ENCODE results near the gene SSH2.
"Not testable (repeated sequence)": the region's sequence is repeated elsewhere in the genome, so short reads cannot be mapped to it uniquely, and the experiment has no call there.

SSH2 gene

DNA sequence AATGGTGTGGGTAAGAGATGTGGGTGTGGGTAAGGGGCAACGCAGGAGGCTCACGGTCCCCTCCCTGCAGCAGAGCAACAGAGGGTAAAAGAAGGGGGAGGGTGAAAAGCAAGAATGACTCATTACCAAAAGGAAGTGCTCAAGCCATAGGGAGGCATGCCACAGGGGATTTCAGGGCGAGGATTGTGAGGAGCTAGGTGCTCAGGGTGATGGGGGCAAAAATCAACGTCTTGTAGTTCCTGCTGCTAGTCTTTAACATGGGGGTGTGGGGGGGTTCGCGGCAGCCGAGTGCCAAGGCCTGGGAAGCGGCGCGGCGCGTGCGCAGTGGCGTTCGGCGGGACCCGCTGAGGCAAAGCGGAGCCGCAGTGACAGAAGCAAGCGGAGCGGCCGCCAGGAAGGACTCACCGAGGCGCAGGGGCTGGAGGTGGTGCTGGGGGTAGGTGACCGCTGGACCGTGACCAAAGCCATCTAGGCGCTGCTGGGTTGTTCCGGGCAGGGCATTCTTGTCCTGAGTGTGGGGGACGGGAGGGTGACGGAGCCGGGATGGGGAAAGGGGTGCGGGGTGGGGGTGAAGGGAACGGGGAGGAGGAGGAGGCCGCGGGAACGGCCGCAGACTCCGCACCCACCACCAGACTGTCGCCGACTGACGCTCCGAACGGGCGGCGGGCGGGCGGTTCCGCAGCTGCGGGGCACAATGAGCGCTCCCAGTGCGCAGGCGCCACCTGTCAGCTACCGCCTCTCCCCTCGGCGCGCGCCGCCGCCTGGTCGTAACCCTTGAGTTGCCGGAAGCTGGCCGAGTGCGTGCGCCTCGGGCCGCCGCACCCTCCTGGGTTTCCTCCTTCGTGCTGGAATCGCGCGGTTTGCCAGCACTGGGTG, at the start of gene SSH2:
TSS of gene SSH2 (minus strand) at position 696 of the 876 bp plus-strand sequence. CDS start at position 468, 228 bp downstream.
- DNase-seq (ENCODE audit: low read depth in 2 of 2): peak; percentile 67 to 73

GRCh38 chr17:29977836-29978235, 47.8 kb upstream of the SSH2 start:
- DNase-seq (ENCODE audit: low read depth in 2 of 2): no peak

- DNase-seq (ENCODE audit: low read depth in 2 of 2): no peak
These were observed 43.0 kb upstream of the SSH2 start for GRCh38 chr17:29973005-29973404.

DNA sequence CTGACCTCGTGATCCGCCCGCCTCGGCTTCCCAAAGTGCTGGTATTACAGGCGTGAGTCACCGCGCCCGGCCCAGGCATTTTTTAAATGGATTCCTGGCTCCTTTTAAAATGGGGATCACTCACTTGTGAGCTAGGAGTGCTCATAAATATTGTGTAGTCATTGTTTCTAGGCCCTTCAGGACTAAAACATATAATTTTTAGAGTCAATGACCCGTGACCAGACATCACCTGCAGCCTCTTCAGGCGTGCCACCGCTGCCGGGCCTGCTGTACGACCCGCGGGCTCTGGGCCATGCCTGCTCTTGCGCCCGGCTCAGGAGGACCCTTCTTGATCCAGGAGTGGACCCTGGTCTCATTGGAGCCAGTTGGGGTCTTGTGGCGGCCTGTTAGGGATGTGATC, 42.2 kb upstream of the SSH2 start:
- DNase-seq (ENCODE audit: low read depth in 2 of 2): no peak

- DNase-seq (ENCODE audit: low read depth in 2 of 2): no peak
These were observed 38.2 kb upstream of the SSH2 start for GRCh38 chr17:29968271-29968670.

DNA sequence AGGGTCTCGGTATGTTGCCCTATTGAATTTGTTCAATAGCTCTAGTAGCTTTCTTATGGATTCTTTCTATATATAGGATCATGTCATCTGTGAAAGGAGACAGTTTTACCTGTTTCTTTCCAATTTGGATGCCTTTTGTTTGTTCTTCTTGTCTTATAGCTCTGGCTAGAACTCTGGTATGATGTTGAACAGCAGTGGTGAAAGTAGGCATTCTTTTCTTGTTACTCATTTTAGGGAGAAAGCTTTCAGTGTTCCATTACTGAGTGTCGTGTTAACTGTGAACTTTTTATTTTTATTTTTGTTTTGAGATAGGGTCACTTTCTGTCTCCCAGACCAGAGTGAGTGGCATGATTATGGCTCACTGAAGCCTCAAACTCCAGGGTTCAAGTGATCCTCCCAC, 32.6 kb upstream of the SSH2 start:
- DNase-seq (ENCODE audit: low read depth in 2 of 2): no peak

DNA sequence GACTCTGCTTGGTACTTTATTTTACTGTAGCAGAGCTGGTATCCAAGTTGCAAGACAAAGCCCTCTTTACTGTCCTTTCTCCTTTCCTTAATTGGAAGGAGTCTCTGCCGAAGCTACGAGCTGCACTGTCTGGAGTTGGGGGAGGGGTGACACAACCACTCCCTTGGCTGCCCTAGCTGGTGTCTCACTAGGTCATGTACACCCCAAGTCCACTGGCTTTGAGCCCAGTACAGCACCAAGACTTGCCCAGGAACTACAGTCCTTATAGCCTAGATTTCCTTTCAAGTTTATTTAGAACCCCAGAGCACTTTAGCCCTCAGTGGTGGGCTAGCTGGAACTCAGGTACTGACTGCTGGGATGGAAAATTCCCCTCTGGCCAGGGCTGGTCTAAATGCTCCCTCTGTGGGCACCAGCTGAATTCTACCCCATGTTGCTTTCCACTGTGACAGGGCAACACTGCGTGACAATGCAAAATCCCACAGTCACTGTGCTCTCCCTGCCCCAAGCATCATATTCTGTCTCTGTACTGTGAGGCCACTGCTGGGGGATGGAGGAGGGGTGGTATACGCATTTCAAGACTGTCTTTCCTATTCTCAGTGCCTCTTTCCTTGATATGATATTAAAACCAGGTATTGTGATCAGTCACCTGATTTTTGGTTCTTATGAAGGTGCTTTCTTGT, 29.8 kb upstream of the SSH2 start:
- no peak for DNase-seq (ENCODE audit: low read depth in 2 of 2)

DNA sequence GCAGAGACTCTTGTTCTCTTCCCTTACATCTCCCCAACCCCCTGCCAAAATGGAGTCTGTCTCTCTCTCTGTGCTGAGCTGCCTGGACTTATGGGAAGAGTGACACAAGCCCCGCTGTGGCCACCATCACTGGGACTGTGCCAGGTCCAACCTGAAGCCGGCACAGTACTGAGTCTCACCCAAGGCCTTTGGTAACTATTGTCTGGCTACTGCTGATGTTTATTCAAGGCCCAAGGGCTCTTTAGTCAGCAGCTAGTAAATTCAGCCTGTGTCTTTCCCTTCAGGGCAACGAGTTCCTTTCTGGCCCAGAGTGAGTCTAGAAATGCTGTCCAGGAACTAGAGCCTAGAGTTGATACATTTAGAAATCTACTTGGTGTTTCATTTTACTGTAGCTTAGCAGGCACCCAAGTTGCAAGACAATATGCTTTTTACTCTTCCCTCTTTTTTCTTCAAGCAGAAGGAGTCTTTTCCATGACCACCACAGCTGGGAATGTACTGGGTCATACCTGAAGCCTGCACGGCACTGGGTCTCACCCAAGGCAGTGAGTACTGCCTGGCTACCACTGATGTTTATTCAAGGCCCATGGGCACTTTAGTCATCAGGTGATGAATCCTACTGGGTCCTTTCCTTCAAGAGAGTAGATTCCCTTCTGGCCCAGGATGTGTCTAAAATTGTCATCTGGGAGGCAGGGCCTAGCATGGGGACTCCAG, 29.1 kb upstream of the SSH2 start:
- no peak for DNase-seq (ENCODE audit: low read depth in 2 of 2)

- not testable (repeated sequence) for DNase-seq (ENCODE audit: low read depth in 2 of 2)
These were observed 27.5 kb upstream of the SSH2 start for GRCh38 chr17:29957488-29957887.

DNA sequence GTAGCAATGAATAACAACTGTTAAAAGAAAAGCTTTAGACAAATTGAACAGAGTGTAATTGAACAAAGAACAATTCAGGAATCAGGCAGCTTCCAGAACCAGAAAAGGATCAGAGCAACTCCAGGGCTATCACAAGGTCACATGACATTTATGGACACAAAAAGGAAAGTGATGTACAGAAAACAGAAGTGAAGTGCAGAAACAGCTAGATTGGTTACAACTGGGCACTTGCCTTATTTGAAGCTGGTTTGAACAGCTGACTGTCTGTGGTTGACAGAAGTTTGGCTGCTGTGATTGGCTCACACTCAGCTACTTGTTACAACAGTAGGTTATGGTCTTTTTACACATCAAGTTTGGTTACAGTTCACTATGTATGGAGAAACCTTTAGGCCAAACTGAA, 26.2 kb upstream of the SSH2 start:
- DNase-seq (ENCODE audit: low read depth in 2 of 2): no peak

DNA sequence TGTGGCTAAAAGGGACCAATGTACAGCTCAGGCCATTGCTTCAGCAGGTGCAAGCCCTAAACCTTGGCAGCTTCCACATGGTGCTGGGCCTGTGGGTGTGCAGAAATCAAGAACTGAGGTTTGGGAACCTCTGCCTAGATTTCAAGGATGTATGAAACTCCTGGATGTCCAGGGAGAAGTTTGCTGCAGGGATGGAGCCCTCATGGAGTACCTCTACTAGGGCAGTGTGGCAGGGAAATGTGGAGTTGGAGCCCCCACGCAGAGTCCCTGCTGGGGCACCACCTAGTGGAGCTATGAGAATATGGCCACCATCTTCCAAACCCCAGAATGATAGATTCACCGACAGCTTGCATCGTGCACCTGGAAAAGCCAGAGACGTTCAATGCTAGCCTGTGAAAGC, 24.4 kb upstream of the SSH2 start:
- no peak for DNase-seq (ENCODE audit: low read depth in 2 of 2)

DNA sequence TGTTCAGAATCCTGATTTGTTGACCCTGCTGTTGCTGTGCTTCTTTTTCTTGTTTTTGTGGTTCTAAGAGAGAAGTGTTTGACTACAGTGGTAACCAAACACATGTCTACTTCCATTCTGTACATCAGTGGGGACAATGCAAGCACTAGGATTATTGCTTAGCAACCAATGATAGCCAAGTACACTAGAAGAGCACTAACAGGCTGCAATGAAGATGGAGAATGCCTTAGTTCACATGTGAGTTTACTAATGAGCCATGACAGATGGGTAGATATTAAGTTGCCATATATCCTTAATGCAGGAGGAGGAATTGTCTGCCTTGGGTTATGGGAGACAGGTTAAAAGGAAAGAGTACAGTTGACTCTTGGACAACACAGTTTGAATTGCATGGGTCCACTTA, 19.7 kb upstream of the SSH2 start:
- no peak for DNase-seq (ENCODE audit: low read depth in 2 of 2)

GRCh38 chr17:29948448-29949215, 18.6 kb upstream of the SSH2 start:
- no peak for DNase-seq (ENCODE audit: low read depth in 2 of 2)

DNA sequence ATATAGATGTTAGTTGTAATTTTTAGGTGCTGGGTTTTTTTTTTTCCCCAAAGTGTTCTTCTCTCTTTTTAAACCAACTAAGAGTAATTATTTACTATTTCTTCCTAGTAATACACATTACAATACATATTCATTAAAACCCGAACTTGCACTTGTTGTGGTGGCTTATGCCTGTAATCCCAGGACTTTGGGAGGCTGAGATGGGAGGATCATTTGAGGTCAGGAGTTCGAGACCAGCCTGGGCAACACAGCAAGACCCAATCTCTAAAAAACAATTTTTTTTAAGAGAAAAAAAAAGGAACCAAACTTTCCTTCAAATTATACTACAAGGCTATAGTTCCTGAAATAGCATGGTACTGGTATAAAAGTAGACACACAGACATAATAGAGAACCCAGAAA, 15.3 kb upstream of the SSH2 start:
- DNase-seq (ENCODE audit: low read depth in 2 of 2): no peak

DNA sequence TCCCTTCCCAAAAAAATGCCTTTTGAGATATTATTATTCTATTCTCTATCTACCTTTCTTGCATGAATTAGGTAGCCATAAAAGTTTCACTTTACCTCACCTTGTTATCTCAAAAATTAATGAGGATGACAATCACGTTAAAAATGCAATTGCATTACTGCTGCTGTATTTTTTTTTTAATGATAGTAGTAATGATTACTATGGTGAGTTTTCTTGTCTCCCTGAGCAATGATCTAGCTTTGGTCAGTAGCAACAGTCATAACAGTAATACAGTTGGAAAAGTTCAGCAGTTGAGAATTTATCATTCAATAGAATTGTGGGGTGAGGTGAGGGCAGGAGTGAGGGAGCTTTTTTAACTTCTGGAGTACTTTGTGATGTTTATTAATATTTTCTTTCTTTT, 11.3 kb upstream of the SSH2 start, which contains the start of gene EFCAB5:
TSS of gene EFCAB5 (plus strand) at position 301 of the 400 bp plus-strand sequence. CDS start 163 bp downstream, outside the sequence.
- no peak for DNase-seq (ENCODE audit: low read depth in 2 of 2)

DNA sequence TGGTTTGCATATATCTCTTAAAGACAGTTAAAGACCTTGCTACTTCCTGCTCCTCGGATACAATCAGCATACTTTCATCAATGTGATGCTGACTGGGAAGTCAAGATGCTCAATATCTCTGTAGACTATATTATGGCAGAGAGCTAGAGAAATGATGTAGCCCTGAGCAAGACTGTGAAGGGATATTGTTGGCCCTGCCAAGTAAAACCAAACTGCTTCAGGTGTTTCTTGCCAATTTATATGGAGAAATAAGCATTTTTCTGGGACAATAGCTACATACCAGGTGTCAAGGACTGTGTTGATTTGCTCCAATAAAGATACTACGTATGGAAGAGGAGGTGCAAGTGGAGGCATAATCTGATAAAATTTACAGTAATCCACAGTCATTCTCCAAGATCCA, 6.7 kb upstream of the SSH2 start:
- DNase-seq (ENCODE audit: low read depth in 2 of 2): no peak

- DNase-seq (ENCODE audit: low read depth in 2 of 2): not testable (repeated sequence)
These were observed 5.9 kb upstream of the SSH2 start for GRCh38 chr17:29935909-29936308.

DNA sequence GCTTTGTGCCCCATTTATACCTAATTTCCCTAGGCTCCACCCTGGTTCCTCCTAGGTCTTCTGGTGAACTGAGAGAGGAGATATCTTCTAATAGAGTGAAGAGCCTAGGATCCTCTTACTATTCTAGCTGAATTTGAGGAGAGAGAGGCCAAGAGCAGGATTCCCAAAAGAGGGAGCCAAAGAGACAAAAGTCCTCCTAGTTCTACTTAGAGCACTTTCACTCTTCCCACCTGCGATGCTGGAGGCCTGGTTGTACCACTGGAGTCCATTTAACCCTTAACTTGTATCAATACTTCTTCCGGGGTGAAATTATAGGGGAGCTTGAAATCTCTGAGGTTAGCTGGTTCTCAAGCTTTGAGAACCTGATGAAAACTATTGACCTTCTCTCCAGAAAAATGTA, 3.4 kb upstream of the SSH2 start:
- DNase-seq (ENCODE audit: low read depth in 2 of 2): no peak

- peak; percentile 37 to 39 for DNase-seq (ENCODE audit: low read depth in 2 of 2)
These were observed 1.4 kb upstream of the SSH2 start for GRCh38 chr17:29931231-29931932.

GRCh38 chr17:29930409-29931010, 482 bp upstream of the SSH2 start:
- DNase-seq (ENCODE audit: low read depth in 2 of 2): no peak
